Measurements from ENCODE around the gene FAM240A.
"Not testable (repeated sequence)": the region's sequence is repeated elsewhere in the genome, so short reads cannot be mapped to it uniquely, and the experiment has no call there.

The FAM240A gene

GRCh38 chr3:46587268-46587667 lies 25.1 kb upstream of the FAM240A start:
- not testable (repeated sequence) for DNase-seq

- DNase-seq, result no peak
These were observed 19.0 kb upstream of the FAM240A start for GRCh38 chr3:46593274-46593862.

GRCh38 chr3:46593979-46594378 lies 18.3 kb upstream of the FAM240A start:
- no peak for DNase-seq

- DNase-seq, result no peak
These were observed 17.6 kb upstream of the FAM240A start for GRCh38 chr3:46594723-46595122.

GRCh38 chr3:46595819-46596314 lies 16.5 kb upstream of the FAM240A start:
- DNase-seq, result no peak

- DNase-seq, result no peak
These were observed 12.7 kb upstream of the FAM240A start for GRCh38 chr3:46599590-46599989.

GRCh38 chr3:46603446-46604046 lies 8.8 kb upstream of the FAM240A start:
- no peak for DNase-seq

- DNase-seq, result no peak
These were observed 8.2 kb upstream of the FAM240A start for GRCh38 chr3:46604127-46604526.

- DNase-seq, result peak; percentile 37
These were observed 4.7 kb upstream of the FAM240A start for GRCh38 chr3:46607603-46608028.

GRCh38 chr3:46609212-46609721 lies 3.1 kb upstream of the FAM240A start:
- DNase-seq, result no peak

GRCh38 chr3:46609944-46610722 lies 2.2 kb upstream of the FAM240A start:
- no peak for DNase-seq

- no peak for DNase-seq
These were observed 1.1 kb downstream of the FAM240A start for GRCh38 chr3:46613313-46614005.

- peak; percentile 72 for DNase-seq
These were observed 2.1 kb downstream of the FAM240A start for GRCh38 chr3:46614431-46614830.

GRCh38 chr3:46615050-46615775 lies 2.9 kb downstream of the FAM240A start:
- DNase-seq, result no peak

- no peak for DNase-seq
These were observed 3.7 kb downstream of the FAM240A start for GRCh38 chr3:46615976-46616375.

GRCh38 chr3:46617941-46618340 lies 5.6 kb downstream of the FAM240A start:
- no peak for DNase-seq

GRCh38 chr3:46619845-46620778 lies 7.8 kb downstream of the FAM240A start:
- no peak for DNase-seq

- no peak for DNase-seq
These were observed 12.2 kb downstream of the FAM240A start for GRCh38 chr3:46624533-46624932.

- DNase-seq, result no peak
These were observed 12.7 kb downstream of the FAM240A start for GRCh38 chr3:46624975-46625490.

- DNase-seq, result no peak
These were observed 13.7 kb downstream of the FAM240A start for GRCh38 chr3:46626039-46626438.

- no peak for DNase-seq
These were observed 14.8 kb downstream of the FAM240A start for GRCh38 chr3:46627078-46627477.
